A549 (cell line): ENCODE results near the gene SLC9A9.

Experiments used
- CTCF ChIP-seq: fragments of >200 bp; sonication (Bioruptor Twin); formaldehyde crosslinking; IDR thresholded peaks from 3 replicates; pipeline ENCODE4 v1.5.1; 2016
- EHF ChIP-seq: fragments of 250-450 bp; sonication (Bioruptor Pico); IDR thresholded peaks from 2 replicates; pipeline ENCODE4 v1.5.0; 2020; ENCODE audit warnings: mild to moderate bottlenecking
- ESRRA ChIP-seq: fragments of 150-350 bp; IDR thresholded peaks from 2 replicates; pipeline ENCODE4 v1.6.1; 2014; ENCODE audit warnings: mild to moderate bottlenecking, low read length, borderline replicate concordance
- HDAC2 ChIP-seq: fragments of 200-600 bp; sonication (generic); IDR thresholded peaks from 2 replicates; pipeline ENCODE4 v1.6.1; 2016
- MAFK ChIP-seq: fragments of 450-650 bp; IDR thresholded peaks from 2 replicates; pipeline ENCODE4 v1.6.1; 2014; ENCODE audit not compliant: partially characterized antibody
- MAX ChIP-seq: IDR thresholded peaks from 2 replicates; pipeline ENCODE4 v1.6.1; 2012
- MAZ ChIP-seq: fragments of 150-350 bp; IDR thresholded peaks from 2 replicates; pipeline ENCODE4 v1.6.1; 2014; ENCODE audit warnings: antibody characterized with exemption, low read depth, low read length, borderline replicate concordance
- MYC ChIP-seq: IDR thresholded peaks from 2 replicates; pipeline ENCODE4 v1.6.1; 2012; ENCODE audit warnings: mild to moderate bottlenecking, inconsistent platforms, low read length, improper control_type of control experiment, borderline replicate concordance
- PHF8 ChIP-seq: fragments of 200-600 bp; sonication (generic); IDR thresholded peaks from 2 replicates; pipeline ENCODE4 v1.6.1; 2016; ENCODE audit warnings: low read depth, mild to moderate bottlenecking, antibody characterized with exemption, moderate library complexity, borderline replicate concordance
- POLR2A ChIP-seq: IDR thresholded peaks from 2 replicates; pipeline ENCODE4 v1.6.1; 2012; ENCODE audit warnings: mild to moderate bottlenecking, low read length

GRCh38 chr3:143775459-143775858 is 72.8 kb downstream of the SLC9A9 start:
- TF ChIP-seq MAFK (no peak), CTCF (peak; percentile 64), MYC (no peak), POLR2A (no peak), MAX (no peak), HDAC2 (no peak), MAZ (no peak), EHF (CRISPR knock-in tag) (no peak), ESRRA (no peak), PHF8 (no peak)
